ENCODE measurements around the gene PRDX3.

The PRDX3 gene

DNA sequence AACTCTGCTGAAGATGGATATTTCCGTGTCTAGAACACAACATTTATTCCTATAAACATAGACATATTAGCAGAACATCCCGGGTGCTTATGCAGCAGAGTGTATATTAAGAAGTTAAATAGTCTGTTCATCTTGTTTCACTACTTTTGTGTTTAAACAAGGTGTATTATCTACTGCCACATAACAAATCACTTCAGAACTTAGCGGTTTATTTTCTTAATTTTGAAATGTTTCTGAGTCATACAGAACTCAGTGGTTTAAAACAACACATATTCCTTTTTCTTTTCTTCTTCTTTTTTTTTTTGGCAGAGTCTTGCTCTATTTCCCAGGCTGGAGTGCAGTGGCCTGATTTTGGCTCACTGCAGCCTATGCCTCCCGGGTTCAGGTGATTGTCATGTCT lies 48.9 kb downstream of the PRDX3 start:
- DNase-seq (ENCODE audit: low read depth): no peak

GRCh38 chr10:119125942-119126341 lies 52.7 kb downstream of the PRDX3 start:
- DNase-seq (ENCODE audit: low read depth): no peak

GRCh38 chr10:119120875-119121274 lies 57.7 kb downstream of the PRDX3 start:
- no peak for DNase-seq (ENCODE audit: low read depth)

DNA sequence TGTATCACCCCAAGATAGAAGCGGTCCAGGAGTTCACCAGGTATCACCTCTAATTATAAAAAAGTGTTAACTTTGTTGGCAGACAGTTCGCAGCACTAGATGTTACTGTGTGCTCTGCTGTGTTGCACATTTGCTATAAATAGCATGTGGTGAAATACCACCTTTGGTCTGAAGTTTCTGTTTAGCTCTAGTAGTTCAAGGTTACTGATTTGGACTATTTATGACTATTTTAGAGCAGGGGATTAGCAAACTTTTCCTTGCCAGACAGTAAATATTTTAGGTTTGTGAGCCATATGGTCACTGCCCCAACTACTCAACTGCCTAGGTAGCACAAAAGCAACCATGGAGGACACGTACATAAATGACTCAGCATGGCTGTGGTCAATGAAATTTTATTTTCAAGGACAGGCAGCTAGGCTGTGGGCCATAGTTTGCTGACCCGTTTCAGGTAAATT lies 58.2 kb downstream of the PRDX3 start:
- DNase-seq (ENCODE audit: low read depth): peak; percentile 65

- no peak for DNase-seq (ENCODE audit: low read depth)
These were observed 59.2 kb downstream of the PRDX3 start for GRCh38 chr10:119119400-119119799.

DNA sequence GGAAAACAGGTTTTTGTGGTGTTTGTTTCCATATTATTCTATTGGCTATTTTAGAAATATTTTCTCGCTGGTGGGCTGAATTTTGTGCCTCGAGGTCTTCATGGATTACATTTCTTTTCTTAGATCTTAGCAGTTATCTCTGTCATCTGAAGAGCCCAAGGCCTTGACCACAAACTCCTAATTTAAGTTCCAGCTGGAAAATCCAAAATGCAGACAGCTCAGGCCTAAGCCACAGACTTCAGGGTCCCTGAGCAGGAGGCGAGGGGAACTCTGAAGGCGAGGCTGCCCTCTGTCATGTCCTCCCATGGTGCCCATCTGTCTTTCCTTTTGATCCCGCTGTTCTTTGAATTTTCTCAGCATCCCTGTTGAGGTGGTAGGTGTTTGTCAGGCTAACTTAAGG lies 60.4 kb downstream of the PRDX3 start:
- no peak for DNase-seq (ENCODE audit: low read depth)
